ENCODE data around the gene BSX. TPM values are rescaled to one million over a fixed set of nuclear protein-coding genes. Genes with fewer than 3 reads are reported as not detected.

The BSX gene
- total RNA-seq, 4 donors from 2014 or later = not detected

DNA sequence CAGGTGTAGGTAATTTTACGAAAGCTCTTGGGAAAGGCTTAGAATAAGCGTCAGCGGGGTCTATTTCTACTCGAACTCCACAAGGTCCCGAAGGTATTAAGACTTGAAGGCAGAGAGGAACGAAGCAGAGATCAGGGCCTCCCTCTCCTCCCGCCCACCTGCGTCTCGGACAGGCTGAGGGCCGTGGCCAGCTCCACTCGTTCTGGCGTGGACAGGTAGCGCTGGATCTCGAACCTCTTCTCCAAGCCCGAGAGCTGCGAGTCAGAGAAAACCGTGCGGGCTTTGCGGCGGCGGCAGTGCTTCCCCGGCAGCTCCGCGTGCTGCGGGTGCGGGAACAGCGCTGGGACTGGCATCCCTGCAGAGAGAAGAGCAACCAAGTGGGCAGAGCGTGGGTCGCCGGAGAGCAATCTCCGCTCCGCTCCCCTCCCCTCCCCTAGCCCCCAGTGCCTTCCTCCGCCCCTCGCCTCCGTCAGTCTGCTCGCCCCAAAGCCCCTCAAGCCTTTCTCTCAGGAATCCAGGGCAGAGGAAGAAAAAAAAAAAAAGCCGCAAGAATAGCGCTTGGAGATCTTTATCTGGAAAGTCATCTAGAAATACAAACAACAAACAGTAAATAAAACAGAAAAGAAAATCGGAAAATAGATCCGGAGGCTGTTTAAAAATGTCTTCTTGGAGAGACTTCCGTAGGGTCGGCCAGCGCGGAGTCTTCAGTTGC is 2.4 kb downstream of the BSX start:
- in situ Hi-C loops (cut with MboI; ENCODE audit: low pct_ligation_motif_present in 1 of 4, low pct_unique_long_range_greater_than_20kb in 1 of 4, low sequenced_read_pairs in 3 of 4) = no loop called here
- WGBS, 2 donors (ENCODE audit: low coverage in 1 of 2) = 5 to 23% methylated on average over 8 to 44 of the region's 44 CpGs
- intact Hi-C loops (cut with DNase I; ENCODE audit: low total_unique reads) = no loop called here
- Histone ChIP-seq H3K4me3 (no peak overlapping the region), H3K36me3 (no peaks in the 10 kb centered on the region), H3K4me1 (peaks cover 0 to 15% (median 11%) of the 10 kb centered on the region in 4 donors), H3K27ac (no peak overlapping the region), H3K27me3 (peaks cover 100% of the 10 kb centered on the region), H3K9me3 (no peaks in the 10 kb centered on the region)
- no peak for DNase-seq
- no peak for TF ChIP-seq EP300 (IDR thresholded peaks at IDR 0.05; ENCODE audit: low read depth)
- TF ChIP-seq, protein P1, sequence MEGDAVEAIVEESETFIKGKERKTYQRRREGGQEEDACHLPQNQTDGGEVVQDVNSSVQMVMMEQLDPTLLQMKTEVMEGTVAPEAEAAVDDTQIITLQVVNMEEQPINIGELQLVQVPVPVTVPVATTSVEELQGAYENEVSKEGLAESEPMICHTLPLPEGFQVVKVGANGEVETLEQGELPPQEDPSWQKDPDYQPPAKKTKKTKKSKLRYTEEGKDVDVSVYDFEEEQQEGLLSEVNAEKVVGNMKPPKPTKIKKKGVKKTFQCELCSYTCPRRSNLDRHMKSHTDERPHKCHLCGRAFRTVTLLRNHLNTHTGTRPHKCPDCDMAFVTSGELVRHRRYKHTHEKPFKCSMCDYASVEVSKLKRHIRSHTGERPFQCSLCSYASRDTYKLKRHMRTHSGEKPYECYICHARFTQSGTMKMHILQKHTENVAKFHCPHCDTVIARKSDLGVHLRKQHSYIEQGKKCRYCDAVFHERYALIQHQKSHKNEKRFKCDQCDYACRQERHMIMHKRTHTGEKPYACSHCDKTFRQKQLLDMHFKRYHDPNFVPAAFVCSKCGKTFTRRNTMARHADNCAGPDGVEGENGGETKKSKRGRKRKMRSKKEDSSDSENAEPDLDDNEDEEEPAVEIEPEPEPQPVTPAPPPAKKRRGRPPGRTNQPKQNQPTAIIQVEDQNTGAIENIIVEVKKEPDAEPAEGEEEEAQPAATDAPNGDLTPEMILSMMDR (IDR thresholded peaks at IDR 0.05) = no peak

DNA sequence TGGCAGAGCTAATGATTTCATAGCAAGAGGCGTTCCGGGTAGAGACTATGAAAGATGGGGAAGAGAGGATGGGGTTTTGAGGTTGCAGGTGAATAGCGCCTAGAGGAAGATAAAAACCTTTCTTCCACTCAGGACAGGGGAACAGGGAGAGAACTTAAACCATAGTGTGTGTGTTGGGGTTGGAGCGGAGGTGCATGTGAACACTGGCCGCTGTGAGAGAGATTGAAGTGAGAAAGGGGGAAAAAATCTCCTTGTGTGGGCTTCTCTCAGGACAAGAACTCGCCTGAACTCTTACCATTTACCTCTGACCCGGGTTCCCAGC is 3.4 kb downstream of the BSX start:
- H3K4me3 ChIP-seq = no peak overlapping the region
- intact Hi-C loops (cut with DNase I; ENCODE audit: low total_unique reads) = no loop called here
- in situ Hi-C loops (cut with MboI; ENCODE audit: low pct_ligation_motif_present in 1 of 4, low pct_unique_long_range_greater_than_20kb in 1 of 4, low sequenced_read_pairs in 3 of 4) = no loop called here
- peaks cover 100% of the 10 kb centered on the region for H3K27me3 ChIP-seq
- no peaks in the 10 kb centered on the region for H3K36me3 ChIP-seq
- no peak for TF ChIP-seq POLR2AphosphoS5 (IDR thresholded peaks at IDR 0.05)
- TF ChIP-seq EP300 (IDR thresholded peaks at IDR 0.05; ENCODE audit: low read depth) = no peak
- TF ChIP-seq, protein P1 (IDR thresholded peaks at IDR 0.05) = no peak
- WGBS, 2 donors (ENCODE audit: low coverage in 1 of 2) = 17 to 29% methylated on average over 6 to 7 of the region's 7 CpGs
- peaks cover 0 to 13% (median 9%) of the 10 kb centered on the region in 4 donors for H3K4me1 ChIP-seq
- DNase-seq = no peak
- H3K27ac ChIP-seq = no peak overlapping the region
- no peaks in the 10 kb centered on the region for H3K9me3 ChIP-seq

DNA sequence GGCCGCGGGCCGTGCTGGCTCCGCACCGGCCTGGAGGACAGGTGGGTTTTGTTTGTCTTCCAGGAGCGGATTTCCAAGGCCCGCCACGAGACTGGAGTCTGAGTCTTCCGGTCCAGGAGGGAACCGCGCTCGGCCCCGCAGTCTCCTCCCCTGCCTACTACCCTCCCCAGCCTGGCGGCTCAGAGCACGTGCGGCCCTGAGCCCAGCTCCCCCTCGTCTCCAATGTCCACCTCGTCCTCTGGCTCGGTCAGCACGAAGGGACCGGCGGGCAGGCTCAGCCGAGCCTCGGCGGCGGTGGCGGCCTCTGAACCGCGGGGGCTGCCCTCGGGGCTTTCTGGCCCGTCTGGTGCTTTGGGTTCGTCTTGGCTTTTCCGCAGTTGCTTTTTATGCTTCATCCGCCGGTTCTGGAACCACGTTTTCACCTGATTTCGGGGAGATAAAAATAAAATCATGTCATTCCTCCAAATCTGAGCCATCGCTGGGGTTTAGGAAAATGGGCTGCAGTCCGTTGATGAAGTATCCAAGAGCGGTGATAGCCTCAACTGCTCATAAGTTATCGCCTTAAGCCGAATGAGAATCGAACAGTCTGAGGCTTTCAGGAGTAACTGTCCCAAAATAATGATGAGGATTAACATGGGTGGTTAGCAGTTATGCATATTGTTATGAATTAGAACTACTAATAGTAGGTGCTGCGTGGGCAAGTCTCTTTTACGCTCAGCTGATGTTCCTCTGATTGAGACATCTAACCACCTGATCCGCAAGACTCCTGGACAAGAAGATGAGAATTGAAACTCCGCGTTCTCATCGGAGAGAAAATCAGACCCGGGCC is 4.0 kb downstream of the BSX start:
- Histone ChIP-seq H3K36me3 (no peaks in the 10 kb centered on the region), H3K27me3 (peaks cover 100% of the 10 kb centered on the region), H3K4me3 (peak overlapping the region in 1 of 4 donors; percentile 12), H3K9me3 (no peaks in the 10 kb centered on the region), H3K27ac (no peak overlapping the region), H3K4me1 (peaks cover 0 to 13% (median 9%) of the 10 kb centered on the region in 4 donors)
- intact Hi-C loops (cut with DNase I; ENCODE audit: low total_unique reads) = no loop called here
- 18 to 22% methylated on average over 12 to 30 of the region's 50 CpGs for WGBS, 2 donors (ENCODE audit: low coverage in 1 of 2)
- in situ Hi-C loops (cut with MboI; ENCODE audit: low pct_ligation_motif_present in 1 of 4, low pct_unique_long_range_greater_than_20kb in 1 of 4, low sequenced_read_pairs in 3 of 4) = no loop called here
- TF ChIP-seq POLR2AphosphoS5 (IDR thresholded peaks at IDR 0.05) (no peak), EP300 (IDR thresholded peaks at IDR 0.05; ENCODE audit: low read depth) (no peak), POLR2A (IDR thresholded peaks at IDR 0.05) (no peak)
- TF ChIP-seq, protein P1 (IDR thresholded peaks at IDR 0.05) = no peak
- DNase-seq = no peak

DNA sequence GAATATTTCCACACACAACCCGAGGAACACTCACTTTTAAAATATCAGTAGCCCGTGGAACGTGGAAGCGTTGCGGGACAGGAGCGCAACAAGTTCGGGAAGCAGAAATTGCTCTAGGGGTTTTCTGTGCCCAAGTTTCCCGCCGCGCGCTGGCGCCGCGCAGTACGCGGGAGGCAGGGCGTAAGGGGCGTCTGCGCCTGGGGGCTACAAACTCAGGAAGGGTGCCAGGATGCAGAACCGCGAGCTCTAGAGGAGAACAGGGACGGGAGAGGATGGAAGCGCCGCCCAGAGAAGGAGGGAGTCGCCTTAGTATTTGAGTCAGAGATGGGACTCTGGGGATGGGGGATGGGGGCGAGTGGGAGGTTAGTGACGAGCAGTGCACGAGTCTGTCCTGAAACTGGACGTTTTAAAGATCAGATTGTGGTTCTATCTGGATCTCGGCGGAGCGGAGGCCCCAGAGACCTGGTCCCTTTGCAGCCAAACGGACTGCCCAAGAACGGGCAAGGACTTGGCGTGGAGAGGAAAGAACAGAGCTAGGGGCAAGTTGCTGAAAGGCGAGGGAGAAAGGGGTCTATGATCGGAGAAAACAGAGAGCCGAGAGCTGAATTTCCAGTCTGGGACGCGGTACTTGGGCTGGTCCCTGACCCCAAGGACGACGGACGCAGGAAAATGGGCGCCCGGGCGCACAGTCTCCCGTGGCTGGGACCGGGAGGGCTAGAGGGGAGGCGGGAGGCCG is 4.7 kb downstream of the BSX start:
- Histone ChIP-seq H3K27me3 (peaks cover 92% of the 10 kb centered on the region), H3K4me3 (peak overlapping the region in 1 of 4 donors; percentile 12)

More for the DNA sequence above, 4.7 kb downstream of the BSX start:
- in situ Hi-C loops (cut with MboI; ENCODE audit: low pct_ligation_motif_present in 1 of 4, low pct_unique_long_range_greater_than_20kb in 1 of 4, low sequenced_read_pairs in 3 of 4) (no loop called here), intact Hi-C loops (cut with DNase I; ENCODE audit: low total_unique reads) (no loop called here)
- no peak for DNase-seq
- Histone ChIP-seq H3K27ac (no peak overlapping the region), H3K9me3 (no peaks in the 10 kb centered on the region), H3K36me3 (no peaks in the 10 kb centered on the region), H3K4me1 (peaks cover 0 to 13% (median 9%) of the 10 kb centered on the region in 4 donors)
- TF ChIP-seq POLR2AphosphoS5 (IDR thresholded peaks at IDR 0.05) (no peak), POLR2A (IDR thresholded peaks at IDR 0.05) (no peak), EP300 (IDR thresholded peaks at IDR 0.05; ENCODE audit: low read depth) (no peak)
- TF ChIP-seq, protein P1 (IDR thresholded peaks at IDR 0.05) = no peak
- 19 to 22% methylated on average over 35 to 50 of the region's 50 CpGs for WGBS, 2 donors (ENCODE audit: low coverage in 1 of 2)
